Osteoblast (primary cell): ENCODE data around the gene LILRB3. TPM values are rescaled to one million over a fixed set of nuclear protein-coding genes. Genes with fewer than 3 reads are reported as not detected.

Experiments
- DNase-seq: peaks from one replicate; pipeline ENCODE4 v3.0.0; 2011; ENCODE audit warnings: low spot score, mixed read lengths; ENCODE audit not compliant: insufficient read length; ENCODE audit errors: missing footprints
- H2AFZ ChIP-seq: 2 replicates; pipeline ENCODE4 v1.6.0; 2011; ENCODE audit warnings: mild to moderate bottlenecking, low read length
- H3K27ac ChIP-seq: 2 replicates; pipeline ENCODE4 v1.5.1; 2011; ENCODE audit warnings: mild to moderate bottlenecking, low read depth, low read length, moderate library complexity
- H3K27me3 ChIP-seq: 2 replicates; pipeline ENCODE4 v1.6.0; 2012; ENCODE audit warnings: mild to moderate bottlenecking, control low read depth, inconsistent platforms, low read length, moderate library complexity; ENCODE audit not compliant: insufficient read depth
- H3K36me3 ChIP-seq: 2 replicates; pipeline ENCODE4 v1.5.1; 2011; ENCODE audit warnings: mild to moderate bottlenecking, low read length, control low read depth, moderate library complexity; ENCODE audit not compliant: insufficient read depth
- H3K4me1 ChIP-seq: 2 replicates; pipeline ENCODE4 v1.5.1; 2011; ENCODE audit warnings: mild to moderate bottlenecking, low read length, control low read depth, moderate library complexity; ENCODE audit not compliant: insufficient read depth
- H3K4me2 ChIP-seq: 2 replicates; pipeline ENCODE4 v1.6.0; 2011; ENCODE audit warnings: mild to moderate bottlenecking, low read length; ENCODE audit not compliant: insufficient read depth
- H3K4me3 ChIP-seq: fragments of 200-600 bp; sonication (generic); 3 replicates; pipeline ENCODE4 v1.5.1; 2012; ENCODE audit warnings: mild to moderate bottlenecking, low read length, inconsistent platforms; ENCODE audit not compliant: insufficient read depth
- H3K79me2 ChIP-seq: 2 replicates; pipeline ENCODE4 v1.6.0; 2012; ENCODE audit warnings: mild to moderate bottlenecking, low read length, control low read depth, inconsistent platforms; ENCODE audit not compliant: insufficient read depth
- H3K9me3 ChIP-seq: 2 replicates; pipeline ENCODE4 v1.5.1; 2011; ENCODE audit warnings: low read depth, low read length, control low read depth
- H4K20me1 ChIP-seq: 2 replicates; pipeline ENCODE4 v1.6.0; 2012; ENCODE audit warnings: mild to moderate bottlenecking, low read length, control low read depth; ENCODE audit not compliant: insufficient read depth
- CTCF ChIP-seq: IDR thresholded peaks from 2 replicates; pipeline ENCODE4 v1.5.1; 2011; ENCODE audit warnings: mild to moderate bottlenecking, low read depth, low read length, moderate library complexity; ENCODE audit errors: extremely low read depth
- total RNA-seq: library from RNA; depleted of rRNA; stranded (reverse); fragments of >200 nt; gene quantifications from 2 replicates; pipeline ENCODE4 v1.2.3, GENCODE V29; 2012

LILRB3 gene
- total RNA-seq, 1 donor, result not detected

DNA sequence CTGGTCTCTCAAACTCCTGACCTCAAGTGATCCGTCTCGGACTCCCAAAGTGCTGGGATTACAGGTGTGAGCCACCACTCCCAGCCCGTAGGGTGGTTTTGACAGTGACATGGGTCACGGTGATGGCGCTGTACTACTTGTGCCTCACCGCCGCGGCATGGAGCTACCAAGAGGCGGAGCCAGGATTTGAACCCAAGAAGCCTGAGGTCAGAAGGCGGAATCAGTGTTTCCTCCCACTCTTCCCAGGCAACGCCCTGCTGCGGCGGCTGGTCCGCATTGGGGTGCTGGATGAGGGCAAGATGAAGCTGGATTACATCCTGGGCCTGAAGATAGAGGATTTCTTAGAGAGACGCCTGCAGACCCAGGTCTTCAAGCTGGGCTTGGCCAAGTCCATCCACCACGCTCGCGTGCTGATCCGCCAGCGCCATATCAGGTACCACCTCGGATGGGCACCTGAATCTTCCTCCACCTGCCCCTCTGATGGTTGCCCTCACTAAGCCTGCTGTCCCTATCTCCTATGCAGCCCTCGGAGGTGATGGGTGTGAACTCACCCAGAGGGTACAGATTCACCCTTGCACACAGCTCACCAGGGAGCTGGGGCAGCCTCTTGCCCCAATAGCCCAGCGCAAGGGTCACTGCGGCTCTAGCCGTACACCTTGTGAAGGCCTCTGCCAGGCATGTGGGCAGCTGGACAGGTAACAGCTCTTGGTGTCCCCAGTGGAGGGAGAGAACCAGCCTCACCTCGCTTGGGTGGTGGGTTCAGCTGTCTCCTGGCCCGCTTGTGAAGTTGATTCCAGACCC lies 16.6 kb downstream of the LILRB3 start:
- Histone ChIP-seq H3K9me3 (no peaks in the 10 kb centered on the region), H3K27ac (no peak overlapping the region), H2AFZ (no peak overlapping the region), H3K4me1 (peaks cover 87% of the 10 kb centered on the region), H4K20me1 (peaks cover 96% of the 10 kb centered on the region), H3K36me3 (peaks cover 74% of the 10 kb centered on the region), H3K27me3 (no peaks in the 10 kb centered on the region), H3K4me3 (no peak overlapping the region), H3K79me2 (peaks cover 80% of the 10 kb centered on the region), H3K4me2 (no peak overlapping the region)
- no peak for TF ChIP-seq CTCF
- DNase-seq, result peak; percentile 8

DNA sequence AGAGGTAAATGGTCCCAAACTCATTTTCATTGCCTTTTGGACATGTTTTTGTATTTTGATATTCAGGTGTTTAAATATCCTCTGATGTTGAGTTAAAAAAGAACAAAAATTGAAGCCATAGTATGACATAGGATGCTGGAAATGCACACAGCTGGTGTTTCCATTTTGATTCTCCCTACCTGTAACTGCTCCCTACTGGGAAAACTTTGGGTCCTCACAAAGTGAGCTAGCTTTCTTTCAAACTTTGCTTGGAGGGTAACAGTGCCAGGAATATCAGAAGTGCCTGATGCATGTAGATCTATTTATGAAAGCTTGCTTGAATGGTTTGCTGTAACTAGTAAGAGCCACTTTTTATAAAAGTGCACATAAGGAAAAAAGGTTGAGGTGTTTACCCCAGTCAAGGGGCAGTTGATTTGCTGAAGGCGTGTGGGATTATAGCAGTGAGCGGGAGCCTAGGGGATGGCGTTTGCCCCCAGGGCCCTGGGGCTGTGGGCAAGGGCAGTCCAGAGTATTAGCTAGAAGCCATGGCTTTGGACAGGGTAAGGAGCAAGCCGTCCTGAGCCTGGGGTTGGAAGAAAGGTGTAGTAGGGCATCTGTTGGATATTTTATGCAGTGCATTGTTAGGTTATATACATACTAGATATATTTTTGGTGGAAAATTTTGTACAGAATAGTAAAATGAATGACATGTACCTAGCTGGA lies 17.9 kb downstream of the LILRB3 start:
- H3K4me1 ChIP-seq, result peaks cover 76% of the 10 kb centered on the region
- no peak overlapping the region for H3K4me3 ChIP-seq

GRCh38 chr19:54203151-54203611 lies 19.6 kb downstream of the LILRB3 start:
- peaks cover 58% of the 10 kb centered on the region for H3K4me1 ChIP-seq
- H3K36me3 ChIP-seq, result peaks cover 70% of the 10 kb centered on the region
- H2AFZ ChIP-seq, result no peak overlapping the region
- H3K9me3 ChIP-seq, result no peaks in the 10 kb centered on the region
- no peak for DNase-seq
- peak overlapping the region; percentile 100 for H3K27ac ChIP-seq
- H3K4me3 ChIP-seq, result peak overlapping the region; percentile 97
- peaks cover 75% of the 10 kb centered on the region for H3K79me2 ChIP-seq
- H3K27me3 ChIP-seq, result no peaks in the 10 kb centered on the region
- H3K4me2 ChIP-seq, result peak overlapping the region; percentile 100
- H4K20me1 ChIP-seq, result peaks cover 73% of the 10 kb centered on the region
- no peak for TF ChIP-seq CTCF

More for the DNA sequence above, 17.9 kb downstream of the LILRB3 start:
- peaks cover 80% of the 10 kb centered on the region for H3K79me2 ChIP-seq
- no peak overlapping the region for H3K27ac ChIP-seq
- H4K20me1 ChIP-seq, result peaks cover 89% of the 10 kb centered on the region
- TF ChIP-seq CTCF, result no peak
- H2AFZ ChIP-seq, result no peak overlapping the region
- no peaks in the 10 kb centered on the region for H3K27me3 ChIP-seq
- peak; percentile 39 for DNase-seq
- no peaks in the 10 kb centered on the region for H3K9me3 ChIP-seq
- H3K36me3 ChIP-seq, result peaks cover 75% of the 10 kb centered on the region
- peak overlapping the region; percentile 100 for H3K4me2 ChIP-seq

DNA sequence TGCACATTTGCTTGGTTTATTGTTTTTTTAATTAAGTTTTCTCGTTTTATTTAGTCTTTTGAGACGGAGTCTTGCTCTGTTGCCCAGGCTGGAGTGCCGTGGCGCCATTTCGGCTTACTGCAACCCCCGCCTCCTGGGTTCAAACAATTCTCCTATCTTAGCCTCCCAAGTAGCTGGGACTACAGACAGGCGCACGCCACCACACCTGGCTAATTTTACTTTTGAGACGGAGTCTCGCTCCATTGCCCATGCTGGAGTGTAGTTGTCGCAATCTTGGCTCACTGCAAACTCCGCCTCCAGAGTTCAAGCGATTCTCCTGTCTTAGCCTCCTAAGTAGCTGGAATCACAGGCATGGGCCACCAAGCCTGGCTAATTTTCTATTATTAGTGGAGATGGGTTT lies 20.8 kb downstream of the LILRB3 start:
- DNase-seq, result no peak
- Histone ChIP-seq H3K79me2 (peaks cover 63% of the 10 kb centered on the region), H4K20me1 (peaks cover 61% of the 10 kb centered on the region), H3K27me3 (no peaks in the 10 kb centered on the region), H3K9me3 (no peaks in the 10 kb centered on the region), H3K4me1 (peaks cover 46% of the 10 kb centered on the region), H3K36me3 (peaks cover 58% of the 10 kb centered on the region), H2AFZ (no peak overlapping the region), H3K4me2 (peak overlapping the region; percentile 100), H3K4me3 (peak overlapping the region; percentile 97), H3K27ac (peak overlapping the region; percentile 100)
- TF ChIP-seq CTCF, result no peak
